ENCODE measurements around the gene TMEM185B. TPM values are rescaled to one million over a fixed set of nuclear protein-coding genes. Genes with fewer than 3 reads are reported as not detected.
"Not testable (repeated sequence)": the region's sequence is repeated elsewhere in the genome, so short reads cannot be mapped to it uniquely, and the experiment has no call there.

The TMEM185B gene
- 36.1 and 38.3 TPM in 2 replicates for total RNA-seq (2014; rRNA removed; shearing (Covaris generic); ENCODE audit: low replicate concordance)

GRCh38 chr2:120223034-120223912 lies at the start of gene TMEM185B:
TSS of gene TMEM185B (minus strand) at chr2:120223400. CDS start at chr2:120222976, 424 bp downstream.
- DNase-seq (ENCODE audit: low read depth): peak; percentile 96
- in situ Hi-C loops (cut with HindIII; ENCODE audit: low pct_unique_long_range_greater_than_20kb, low sequenced_read_pairs): no loop called here

GRCh38 chr2:120271711-120272379 lies 48.6 kb upstream of the TMEM185B start:
- no peak for DNase-seq (ENCODE audit: low read depth)
- in situ Hi-C loops (cut with HindIII; ENCODE audit: low pct_unique_long_range_greater_than_20kb, low sequenced_read_pairs): no loop called here

- no peak for DNase-seq (ENCODE audit: low read depth)
Measured at GRCh38 chr2:120269816-120270215, 46.6 kb upstream of the TMEM185B start.

GRCh38 chr2:120269076-120269744 lies 46.0 kb upstream of the TMEM185B start:
- DNase-seq (ENCODE audit: low read depth): no peak
- in situ Hi-C loops (cut with HindIII; ENCODE audit: low pct_unique_long_range_greater_than_20kb, low sequenced_read_pairs): no loop called here

More at GRCh38 chr2:120269816-120270215, 46.6 kb upstream of the TMEM185B start:
- in situ Hi-C loops (cut with HindIII; ENCODE audit: low pct_unique_long_range_greater_than_20kb, low sequenced_read_pairs): no loop called here

GRCh38 chr2:120267348-120267747 lies 44.1 kb upstream of the TMEM185B start:
- in situ Hi-C loops (cut with HindIII; ENCODE audit: low pct_unique_long_range_greater_than_20kb, low sequenced_read_pairs): no loop called here
- DNase-seq (ENCODE audit: low read depth): no peak

GRCh38 chr2:120265006-120265405 lies 41.8 kb upstream of the TMEM185B start:
- in situ Hi-C loops (cut with HindIII; ENCODE audit: low pct_unique_long_range_greater_than_20kb, low sequenced_read_pairs): no loop called here
- peak; percentile 49 for DNase-seq (ENCODE audit: low read depth)

GRCh38 chr2:120262761-120263428 lies 39.7 kb upstream of the TMEM185B start:
- in situ Hi-C loops (cut with HindIII; ENCODE audit: low pct_unique_long_range_greater_than_20kb, low sequenced_read_pairs): no loop called here
- no peak for DNase-seq (ENCODE audit: low read depth)

GRCh38 chr2:120262150-120262549 lies 39.0 kb upstream of the TMEM185B start:
- DNase-seq (ENCODE audit: low read depth): no peak
- in situ Hi-C loops (cut with HindIII; ENCODE audit: low pct_unique_long_range_greater_than_20kb, low sequenced_read_pairs): no loop called here

- in situ Hi-C loops (cut with HindIII; ENCODE audit: low pct_unique_long_range_greater_than_20kb, low sequenced_read_pairs): no loop called here
Measured at GRCh38 chr2:120261387-120262006, 38.3 kb upstream of the TMEM185B start.

GRCh38 chr2:120260736-120261135 lies 37.5 kb upstream of the TMEM185B start:
- no peak for DNase-seq (ENCODE audit: low read depth)
- in situ Hi-C loops (cut with HindIII; ENCODE audit: low pct_unique_long_range_greater_than_20kb, low sequenced_read_pairs): no loop called here

More at GRCh38 chr2:120261387-120262006, 38.3 kb upstream of the TMEM185B start:
- DNase-seq (ENCODE audit: low read depth): no peak

- in situ Hi-C loops (cut with HindIII; ENCODE audit: low pct_unique_long_range_greater_than_20kb, low sequenced_read_pairs); DNase-seq (ENCODE audit: low read depth): not testable (repeated sequence)
Measured at GRCh38 chr2:120259939-120260338, 36.7 kb upstream of the TMEM185B start.

GRCh38 chr2:120258196-120258595 lies 35.0 kb upstream of the TMEM185B start:
- in situ Hi-C loops (cut with HindIII; ENCODE audit: low pct_unique_long_range_greater_than_20kb, low sequenced_read_pairs): no loop called here
- no peak for DNase-seq (ENCODE audit: low read depth)

- DNase-seq (ENCODE audit: low read depth): no peak
- in situ Hi-C loops (cut with HindIII; ENCODE audit: low pct_unique_long_range_greater_than_20kb, low sequenced_read_pairs): no loop called here
Measured at GRCh38 chr2:120257522-120257921, 34.3 kb upstream of the TMEM185B start.

- in situ Hi-C loops (cut with HindIII; ENCODE audit: low pct_unique_long_range_greater_than_20kb, low sequenced_read_pairs): no loop called here
- DNase-seq (ENCODE audit: low read depth): no peak
Measured at GRCh38 chr2:120256651-120257000, 33.4 kb upstream of the TMEM185B start.

GRCh38 chr2:120255986-120256650 lies 32.9 kb upstream of the TMEM185B start:
- in situ Hi-C loops (cut with HindIII; ENCODE audit: low pct_unique_long_range_greater_than_20kb, low sequenced_read_pairs): no loop called here
- no peak for DNase-seq (ENCODE audit: low read depth)

- DNase-seq (ENCODE audit: low read depth): no peak
- in situ Hi-C loops (cut with HindIII; ENCODE audit: low pct_unique_long_range_greater_than_20kb, low sequenced_read_pairs): no loop called here
Measured at GRCh38 chr2:120255071-120255470, 31.9 kb upstream of the TMEM185B start.

- no peak for DNase-seq (ENCODE audit: low read depth)
- in situ Hi-C loops (cut with HindIII; ENCODE audit: low pct_unique_long_range_greater_than_20kb, low sequenced_read_pairs): no loop called here
Measured at GRCh38 chr2:120254178-120254577, 31.0 kb upstream of the TMEM185B start.

Measured in Caki2 (cell line).